GM18951 (cell line): ENCODE results near the gene ZMYND8.

Experiments
- POLR2A ChIP-seq: IDR thresholded peaks from 4 replicates; pipeline ENCODE4 v1.6.1; 2011; ENCODE audit warnings: mild to moderate bottlenecking; ENCODE audit not compliant: insufficient read length, insufficient read depth; ENCODE audit errors: extremely low read depth
- in situ Hi-C: fragments of 300-500 bp; cut with MboI; formaldehyde crosslinking; loops from one replicate; pipeline ENCODE4 v1.12.0; 2022; ENCODE audit warnings: low sequenced_read_pairs, mixed read lengths, inconsistent platforms; ENCODE audit not compliant: unreplicated experiment

ZMYND8 gene

DNA sequence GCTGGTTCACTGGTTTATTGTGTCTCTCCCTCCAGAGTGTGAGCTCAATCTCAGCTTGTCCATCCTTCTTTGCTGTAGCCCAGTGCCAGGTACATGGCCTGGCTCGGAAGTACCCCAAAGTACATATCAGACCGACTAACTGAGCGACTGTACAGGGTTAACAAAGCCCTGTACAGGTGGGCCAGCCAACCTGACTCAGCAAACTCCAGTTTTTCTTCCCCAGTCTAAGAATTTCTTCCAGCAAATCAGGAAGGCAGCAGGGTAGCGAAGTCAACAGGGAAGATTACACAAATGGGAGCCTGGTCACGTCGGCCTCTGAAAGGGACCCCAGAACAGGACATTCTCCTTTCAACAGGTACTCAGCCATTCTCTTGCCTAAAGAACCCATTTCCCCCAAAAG lies 31.3 kb downstream of the ZMYND8 start:
- no peak for TF ChIP-seq POLR2A
- in situ Hi-C loops, result no loop called here

GRCh38 chr20:47320990-47321805 lies 35.3 kb downstream of the ZMYND8 start:
- in situ Hi-C loops, result no loop called here
- TF ChIP-seq POLR2A, result no peak

DNA sequence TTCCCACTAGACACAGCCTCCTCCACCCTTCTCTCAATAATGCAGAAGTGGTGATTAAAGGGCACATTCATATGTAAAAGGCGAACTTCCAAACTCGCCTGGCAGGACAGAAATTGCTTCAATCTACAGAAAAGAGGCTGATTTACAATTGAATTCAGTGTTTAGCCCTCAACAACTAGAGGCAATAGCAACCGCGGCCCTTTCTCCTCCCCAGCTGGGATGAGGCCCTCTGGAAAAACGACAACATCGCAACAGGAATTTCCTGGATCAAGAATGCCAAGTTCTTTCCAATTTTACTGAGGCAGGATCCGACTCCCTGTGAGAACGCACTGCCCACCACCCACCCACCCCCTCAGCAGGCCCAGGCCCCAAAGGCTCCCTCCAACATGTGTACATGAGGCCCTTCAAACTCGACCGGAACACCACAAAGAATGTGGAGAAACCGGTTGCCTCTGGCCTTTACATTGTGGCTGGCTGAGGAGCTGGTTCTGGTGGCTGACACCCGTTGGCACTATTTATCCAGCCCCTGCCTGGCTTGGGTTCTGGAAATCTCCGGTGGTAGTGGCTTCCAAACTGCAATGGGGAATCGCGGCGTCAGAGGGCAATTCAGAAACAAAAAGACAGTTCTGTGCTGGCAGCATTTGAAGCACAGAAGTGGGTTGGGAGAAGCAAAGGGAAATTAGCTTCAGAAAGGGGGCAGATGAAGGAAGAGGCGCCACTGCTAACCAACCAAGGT lies 36.8 kb downstream of the ZMYND8 start:
- in situ Hi-C loops, result no loop called here
- TF ChIP-seq POLR2A, result no peak

- in situ Hi-C loops, result no loop called here
- no peak for TF ChIP-seq POLR2A
These were observed 37.6 kb downstream of the ZMYND8 start for GRCh38 chr20:47318586-47319516.

DNA sequence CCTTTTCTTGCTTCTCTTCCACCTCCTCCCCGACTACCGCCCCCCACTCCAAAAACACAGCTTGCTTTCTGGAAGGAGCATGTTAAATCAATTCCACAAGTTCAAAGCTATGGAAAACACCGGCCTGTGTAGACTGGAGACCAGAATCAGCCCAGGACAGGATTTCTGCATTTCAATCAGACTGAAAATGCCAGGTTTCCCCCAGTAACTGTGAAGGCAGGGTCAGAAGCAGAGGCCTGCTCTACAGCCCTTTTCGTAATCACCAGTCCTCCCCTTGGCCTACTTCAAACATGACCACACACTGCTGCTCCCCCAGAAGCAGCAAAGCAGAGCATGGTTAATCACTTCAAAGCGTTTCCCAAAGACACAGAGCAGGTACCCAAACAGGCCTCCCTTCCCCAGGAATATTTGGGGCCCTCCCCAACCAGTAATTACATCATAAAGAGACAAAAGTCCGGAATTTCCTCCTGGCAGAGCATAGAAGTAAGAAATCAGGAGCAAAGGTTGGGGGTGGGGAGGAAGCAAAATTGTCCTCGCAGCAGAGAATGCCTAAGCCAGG lies 38.4 kb downstream of the ZMYND8 start:
- TF ChIP-seq POLR2A, result no peak
- in situ Hi-C loops, result no loop called here

DNA sequence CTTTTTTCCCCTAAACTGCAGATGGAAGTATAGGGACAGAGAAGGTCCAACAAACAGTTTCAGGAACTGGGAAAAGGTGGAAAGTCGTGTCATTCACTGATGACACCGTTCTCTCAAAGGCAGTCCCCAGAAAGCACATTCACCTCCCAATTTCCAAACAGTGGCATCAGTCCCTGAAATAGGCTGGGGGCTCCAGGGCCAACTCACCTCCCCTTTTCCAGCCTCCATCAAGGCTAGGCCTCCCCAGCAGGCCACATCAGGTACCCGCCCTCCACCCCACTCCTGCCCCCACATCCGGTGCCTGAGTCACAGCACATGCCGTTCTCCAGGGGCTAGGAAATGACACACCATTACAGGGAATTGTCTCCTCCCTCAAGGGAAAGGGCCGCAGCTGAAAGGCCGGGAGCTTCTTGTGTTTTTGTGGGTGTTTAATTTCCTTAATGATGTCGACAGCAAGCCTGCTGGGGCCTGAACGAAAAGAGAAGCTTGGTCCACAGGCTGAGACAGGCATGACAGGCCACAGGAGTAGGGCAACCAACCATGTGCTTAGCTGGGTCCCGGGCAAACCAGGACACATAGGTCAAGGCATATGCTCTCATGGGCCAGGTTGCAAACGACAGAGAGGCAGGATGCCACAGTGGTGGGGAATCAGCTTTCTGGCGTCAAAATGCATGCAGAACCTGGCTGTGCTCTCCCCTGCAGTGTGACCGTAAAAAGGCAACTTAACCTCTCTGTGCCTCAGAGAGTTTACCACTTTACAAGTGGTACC lies 39.2 kb downstream of the ZMYND8 start:
- in situ Hi-C loops, result no loop called here
- no peak for TF ChIP-seq POLR2A

- no peak for TF ChIP-seq POLR2A
- in situ Hi-C loops, result no loop called here
These were observed 39.7 kb downstream of the ZMYND8 start for GRCh38 chr20:47316776-47317126.

DNA sequence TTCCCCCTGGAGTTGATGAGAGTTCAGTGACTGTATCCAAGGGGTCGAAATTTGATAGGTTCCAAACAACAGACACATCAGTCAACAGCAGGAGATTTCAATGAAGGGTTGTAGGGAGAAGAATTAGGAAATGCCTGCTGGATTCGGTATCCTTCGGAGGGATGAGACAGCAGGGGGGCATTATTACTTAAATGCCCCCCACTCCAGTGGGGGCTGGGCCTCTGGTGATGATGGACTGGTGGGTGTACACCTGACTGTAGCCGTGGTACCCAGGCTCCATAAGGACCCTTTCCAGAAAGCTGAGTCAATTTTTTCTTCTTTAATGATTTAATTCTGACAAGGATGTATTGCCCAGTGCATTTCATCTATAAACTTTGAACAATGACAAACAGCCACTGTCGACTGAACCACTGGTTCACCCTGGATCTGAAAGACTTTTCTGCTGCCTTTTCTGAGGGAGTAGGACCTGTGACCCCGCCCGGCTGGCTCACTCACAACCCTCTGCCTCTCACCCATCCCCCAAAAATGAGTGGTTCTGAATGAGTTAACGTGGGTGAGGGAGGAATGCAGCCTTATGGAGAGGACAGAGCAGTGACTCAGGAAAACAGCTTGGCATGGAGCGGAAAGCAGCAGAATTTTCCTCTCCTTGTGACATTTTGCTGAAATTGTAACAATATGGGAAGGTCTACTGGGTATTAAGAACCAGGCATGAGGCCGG lies 41.0 kb downstream of the ZMYND8 start:
- in situ Hi-C loops, result no loop called here
- TF ChIP-seq POLR2A, result no peak

DNA sequence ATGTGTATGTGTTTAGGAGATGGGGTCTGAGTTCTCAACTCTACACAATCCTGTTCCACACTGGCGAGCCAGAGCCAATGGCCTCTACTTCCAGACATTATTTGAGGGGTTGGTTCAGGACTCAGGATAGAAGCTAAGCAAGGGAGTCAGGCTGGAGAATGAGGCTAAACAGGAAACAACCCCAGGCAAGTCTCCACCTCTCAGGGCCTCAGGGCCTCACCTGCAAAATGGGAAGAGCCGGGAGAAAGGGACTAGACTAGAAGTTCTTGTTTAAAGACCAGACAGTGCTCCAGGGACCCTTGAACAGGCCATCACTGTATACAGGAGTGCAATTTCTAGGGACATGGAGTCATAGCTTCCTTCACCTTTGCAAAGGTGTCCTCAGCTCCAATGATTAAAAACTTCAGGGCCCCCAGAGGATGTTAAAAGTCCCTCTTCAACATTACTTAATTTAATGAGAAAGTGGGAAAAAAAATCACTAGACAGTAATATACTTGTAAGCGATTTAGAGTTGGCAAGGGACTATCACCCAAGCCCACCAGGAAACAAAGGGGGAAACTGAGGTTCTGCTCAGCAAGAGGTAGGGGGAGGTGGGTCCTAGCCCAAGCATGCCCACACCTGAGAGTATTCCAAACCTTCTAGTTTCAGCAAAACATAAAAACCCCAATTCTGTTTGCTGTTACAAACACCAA lies 41.7 kb downstream of the ZMYND8 start:
- in situ Hi-C loops, result no loop called here
- TF ChIP-seq POLR2A, result no peak

DNA sequence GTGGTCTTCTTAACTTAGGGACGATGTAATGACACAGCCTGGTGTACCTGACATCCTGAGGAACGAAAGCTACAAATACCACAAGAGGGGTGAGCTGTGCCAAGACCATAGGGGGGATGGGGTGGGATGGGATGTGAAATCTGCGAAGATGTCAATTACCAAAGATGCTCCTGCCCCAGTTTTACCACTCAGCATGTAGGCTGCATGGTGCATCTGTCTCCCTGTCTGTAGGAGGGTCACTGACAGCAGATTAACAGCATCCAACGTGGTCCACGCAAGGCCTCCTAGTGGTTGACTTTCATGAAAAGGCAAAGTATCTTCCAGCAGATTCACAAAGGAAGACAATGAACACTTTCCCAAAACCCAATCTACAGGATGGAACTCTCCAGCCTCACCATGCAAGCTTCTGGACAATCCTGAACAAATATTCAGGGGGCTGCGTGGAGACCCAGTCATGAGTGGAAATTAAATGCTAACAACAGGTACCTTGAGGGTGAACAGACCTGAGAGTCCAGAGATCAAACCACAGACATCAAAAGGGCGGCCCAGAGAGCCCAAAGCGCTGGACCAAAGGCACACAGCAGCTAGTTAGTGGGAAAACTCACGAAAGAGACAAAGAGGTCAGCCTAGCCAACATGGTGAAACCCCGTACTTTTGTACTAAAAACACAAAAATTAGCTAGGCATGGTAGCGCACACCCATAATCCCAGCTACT lies 44.4 kb downstream of the ZMYND8 start:
- no peak for TF ChIP-seq POLR2A
- in situ Hi-C loops, result no loop called here

DNA sequence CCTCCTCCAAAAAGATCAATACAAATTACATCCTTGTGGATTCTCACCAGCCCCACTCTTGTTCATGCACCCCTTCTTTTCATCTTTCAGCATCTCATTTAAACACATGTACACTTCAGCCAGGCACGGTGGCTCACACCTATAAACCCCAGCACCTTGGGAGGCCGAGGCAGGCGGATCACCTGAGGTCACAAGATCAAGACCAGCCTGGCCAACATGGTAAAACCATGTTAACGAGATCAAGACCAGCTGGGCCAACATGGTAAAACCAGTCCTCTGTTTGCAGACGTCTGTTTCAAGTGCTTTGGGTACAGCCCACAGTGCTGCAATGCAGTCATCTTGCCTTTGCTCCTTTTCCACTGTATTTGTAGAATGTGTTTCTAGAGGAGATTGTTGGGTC lies 45.3 kb downstream of the ZMYND8 start:
- TF ChIP-seq POLR2A, result no peak
- in situ Hi-C loops, result no loop called here
